Brain microvascular endothelial cell (primary cell): Measurements from ENCODE around the gene SERF2.

ENCODE experiments used
- DNase-seq: peaks from one replicate; pipeline ENCODE4 v3.0.0-alpha.2; 2020
- H3K27ac ChIP-seq: fragments of 250-450 bp; sonication (Bioruptor Pico); 2 replicates; pipeline ENCODE4 v1.5.1; 2020; ENCODE audit warnings: mild to moderate bottlenecking, moderate library complexity
- H3K27me3 ChIP-seq: fragments of 250-450 bp; sonication (Bioruptor Pico); replicated peaks from 2 replicates; pipeline ENCODE4 v1.5.1; 2020; ENCODE audit warnings: mild to moderate bottlenecking
- H3K36me3 ChIP-seq: fragments of 250-450 bp; sonication (Bioruptor Pico); replicated peaks from 2 replicates; pipeline ENCODE4 v1.5.1; 2020; ENCODE audit warnings: mild to moderate bottlenecking
- H3K4me3 ChIP-seq: 2 replicates; pipeline ENCODE4 v1.5.1; 2011; ENCODE audit warnings: low read depth, mild to moderate bottlenecking, control low read depth, low read length, moderate library complexity
- CTCF ChIP-seq: IDR thresholded peaks from 2 replicates; pipeline ENCODE4 v1.5.1; 2011; ENCODE audit warnings: low read depth, mild to moderate bottlenecking, moderate library complexity, low read length, control low read depth, inconsistent platforms; ENCODE audit errors: missing control alignments
- in situ Hi-C: cut with HindIII; loops from 2 replicates; pipeline ENCODE4 v1.10.0; 2017; ENCODE audit warnings: low sequenced_read_pairs, low pct_ligation_motif_present

Gene SERF2

GRCh38 chr15:43795197-43795596 lies 3.1 kb downstream of the SERF2 start:
- no peak overlapping the region for H3K27ac ChIP-seq
- no peak overlapping the region for H3K4me3 ChIP-seq
- peaks cover 59% of the 10 kb centered on the region for H3K36me3 ChIP-seq
- H3K27me3 ChIP-seq: no peaks in the 10 kb centered on the region
- in situ Hi-C loops: no loop called here
- DNase-seq: no peak
- no peak for TF ChIP-seq CTCF

GRCh38 chr15:43795997-43796396 lies 3.9 kb downstream of the SERF2 start:
- Histone ChIP-seq H3K27ac (no peak overlapping the region), H3K36me3 (peaks cover 59% of the 10 kb centered on the region), H3K27me3 (no peaks in the 10 kb centered on the region), H3K4me3 (no peak overlapping the region)
- in situ Hi-C loops: no loop called here
- no peak for DNase-seq
- no peak for TF ChIP-seq CTCF

GRCh38 chr15:43796566-43796965 lies 4.4 kb downstream of the SERF2 start:
- H3K27me3 ChIP-seq: no peaks in the 10 kb centered on the region
- in situ Hi-C loops: no loop called here
- DNase-seq: no peak
- no peak for TF ChIP-seq CTCF
- H3K36me3 ChIP-seq: peaks cover 63% of the 10 kb centered on the region
- no peak overlapping the region for H3K27ac ChIP-seq
- H3K4me3 ChIP-seq: no peak overlapping the region

GRCh38 chr15:43799209-43799944 lies 7.3 kb downstream of the SERF2 start:
- Histone ChIP-seq H3K36me3 (peaks cover 69% of the 10 kb centered on the region), H3K27ac (no peak overlapping the region), H3K4me3 (no peak overlapping the region), H3K27me3 (no peaks in the 10 kb centered on the region)
- TF ChIP-seq CTCF: no peak
- in situ Hi-C loops: no loop called here
- DNase-seq: no peak

- Histone ChIP-seq H3K36me3 (peaks cover 68% of the 10 kb centered on the region), H3K27me3 (no peaks in the 10 kb centered on the region), H3K27ac (peak within 1 kb of the TSS; percentile 63), H3K4me3 (peak within 1 kb of the TSS; percentile 97)
- no peak for DNase-seq
- TF ChIP-seq CTCF: no peak
- in situ Hi-C loops: no loop called here
Observed at GRCh38 chr15:43799945-43800285, 7.8 kb downstream of the SERF2 start, which contains the start of gene SERINC4. SERINC4 (minus strand) TSS chr15:43800220; CDS start chr15:43799986, 234 bp downstream.
